Esophagus squamous epithelium (tissue), 5 donors: ENCODE data around the gene MRPS33. TPM values are rescaled to one million over a fixed set of nuclear protein-coding genes. Genes with fewer than 3 reads are reported as not detected.
A peak's percentile ranks its signal among the peaks of the same experiment; 100 is the strongest.

Experiments
- DNase-seq: peaks from one replicate; lab custom pipeline; 2025; lab: John Stamatoyannopoulos, UW
- H3K27ac ChIP-seq, 4 donors: fragments of 200-600 bp; sonication (generic); one replicate each; pipeline ENCODE4 v1.5.1; 2016 to 2019; ENCODE audit warnings: mild to moderate bottlenecking in 1 of 4
- H3K27me3 ChIP-seq, 4 donors: fragments of 200-600 bp; sonication (generic); 1 replicate in 3 of 4; 2 replicates in 1 of 4; pipeline versions ENCODE4 v1.5.1 to v1.6.0; 2017 to 2021; ENCODE audit warnings: antibody characterized with exemption in 1 of 4
- H3K36me3 ChIP-seq, 3 donors: fragments of 200-600 bp; sonication (generic); one replicate each; pipeline ENCODE4 v1.5.1; 2016 to 2019
- H3K4me1 ChIP-seq, 3 donors: fragments of 200-600 bp; sonication (generic); one replicate each; pipeline ENCODE4 v1.5.1; 2017 to 2019
- H3K4me3 ChIP-seq, 4 donors: fragments of 200-600 bp; sonication (generic); 1 replicate in 3 of 4; 2 replicates in 1 of 4; pipeline ENCODE4 v1.5.1; 2016 to 2019; ENCODE audit warnings: mild to moderate bottlenecking in 2 of 4, moderate library complexity in 1 of 4
- H3K9me3 ChIP-seq, 3 donors: fragments of 200-600 bp; sonication (generic); one replicate each; pipeline ENCODE4 v1.5.1; 2016 to 2019
- POLR2A ChIP-seq, 4 donors: fragments of 450-650 bp; IDR thresholded peaks; one replicate each; pipeline ENCODE4 v1.6.1; 2017; ENCODE audit warnings: antibody characterized with exemption in 4 of 4, mild to moderate bottlenecking in 4 of 4, moderate library complexity in 3 of 4
- WGBS, 2 donors: methylation state at CpG; one replicate each; pipeline ENCODE4 v1.1.5; 2018; 5-methylcytosine and 5-hydroxymethylcytosine counted together
- intact Hi-C: fragments of 100-400 bp; cut with DNase I; formaldehyde crosslinking; loops from one replicate; pipeline ENCODE4 v1.15.0; 2022
- total RNA-seq, 4 donors: library from RNA; depleted of rRNA; stranded (reverse); fragments of >200 nt; gene quantifications; one replicate each; pipeline ENCODE4 v1.1.0, GENCODE V29; 2016
- TF ChIP-seq, protein P1 (sequence below), 6 experiments: fragments of 450-650 bp in 4 of 6; fragments of 200-600 bp in 2 of 6; sonication (generic) in 2 of 6; IDR thresholded peaks; one replicate each; pipeline ENCODE4 v1.5.1; 2016 to 2019; ENCODE audit warnings: antibody characterized with exemption in 6 of 6, mild to moderate bottlenecking in 4 of 6, moderate library complexity in 4 of 6
- donor health status: DM: yes; HTN: yes; CAD: no.

MRPS33 gene
- total RNA-seq, 4 donors from 2014 or later, result 12.7 to 25.2 (median 16.1) TPM

DNA sequence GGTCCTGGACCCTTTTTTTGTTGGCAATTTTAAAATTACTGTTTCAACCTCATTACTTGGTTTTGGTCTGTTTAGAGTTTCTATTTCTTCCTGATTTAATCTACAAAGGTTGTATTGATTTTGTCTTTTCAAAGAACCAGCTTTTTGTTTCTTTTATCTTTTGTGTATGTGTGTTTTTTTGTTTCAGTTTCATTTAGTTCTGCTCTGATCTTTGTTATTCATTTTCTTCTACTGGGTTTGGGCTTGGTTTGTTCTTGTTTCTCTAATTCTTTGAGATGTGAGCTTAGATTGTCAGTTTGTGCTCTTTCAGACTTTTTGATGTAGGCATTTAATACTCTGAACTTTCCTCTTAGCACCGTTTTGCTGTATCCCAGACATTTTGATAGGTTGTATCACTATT lies 8.5 kb upstream of the MRPS33 start:
- intact Hi-C loops, result no loop called here
- H3K4me3 ChIP-seq, result no peak overlapping the region
- no peak overlapping the region for H3K27ac ChIP-seq
- no peaks in the 10 kb centered on the region for H3K4me1 ChIP-seq
- peaks cover 0 to 16% (median 0%) of the 10 kb centered on the region in 4 donors for H3K27me3 ChIP-seq
- WGBS, 2 donors, result 67 to 71% methylated on average over 1 of the region's 1 CpG
- DNase-seq, result no peak
- H3K9me3 ChIP-seq, result peaks cover 0 to 20% (median 5%) of the 10 kb centered on the region in 3 donors
- TF ChIP-seq POLR2A (IDR thresholded peaks at IDR 0.05), result no peak
- TF ChIP-seq, protein P1, sequence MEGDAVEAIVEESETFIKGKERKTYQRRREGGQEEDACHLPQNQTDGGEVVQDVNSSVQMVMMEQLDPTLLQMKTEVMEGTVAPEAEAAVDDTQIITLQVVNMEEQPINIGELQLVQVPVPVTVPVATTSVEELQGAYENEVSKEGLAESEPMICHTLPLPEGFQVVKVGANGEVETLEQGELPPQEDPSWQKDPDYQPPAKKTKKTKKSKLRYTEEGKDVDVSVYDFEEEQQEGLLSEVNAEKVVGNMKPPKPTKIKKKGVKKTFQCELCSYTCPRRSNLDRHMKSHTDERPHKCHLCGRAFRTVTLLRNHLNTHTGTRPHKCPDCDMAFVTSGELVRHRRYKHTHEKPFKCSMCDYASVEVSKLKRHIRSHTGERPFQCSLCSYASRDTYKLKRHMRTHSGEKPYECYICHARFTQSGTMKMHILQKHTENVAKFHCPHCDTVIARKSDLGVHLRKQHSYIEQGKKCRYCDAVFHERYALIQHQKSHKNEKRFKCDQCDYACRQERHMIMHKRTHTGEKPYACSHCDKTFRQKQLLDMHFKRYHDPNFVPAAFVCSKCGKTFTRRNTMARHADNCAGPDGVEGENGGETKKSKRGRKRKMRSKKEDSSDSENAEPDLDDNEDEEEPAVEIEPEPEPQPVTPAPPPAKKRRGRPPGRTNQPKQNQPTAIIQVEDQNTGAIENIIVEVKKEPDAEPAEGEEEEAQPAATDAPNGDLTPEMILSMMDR (IDR thresholded peaks at IDR 0.05), result no peak
- H3K36me3 ChIP-seq, result no peaks in the 10 kb centered on the region

DNA sequence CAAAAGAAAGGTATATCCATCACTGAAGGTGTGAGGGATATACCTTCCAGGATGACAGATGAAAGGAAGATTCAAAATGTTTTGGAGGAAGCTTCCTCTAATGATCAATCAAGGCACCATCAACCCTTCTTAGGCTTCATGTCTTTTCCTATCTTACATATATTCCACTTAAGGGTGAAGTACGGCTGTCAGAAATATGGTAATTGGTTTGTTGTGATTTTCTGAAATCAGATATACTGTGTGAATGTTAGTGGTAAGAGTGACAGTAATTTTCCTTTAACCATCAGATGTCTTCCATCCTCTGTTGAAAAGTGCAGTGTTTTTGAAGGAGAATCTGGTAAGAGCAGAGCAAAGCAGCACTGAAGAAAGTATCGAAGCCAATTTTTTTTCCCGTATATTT lies 2.8 kb upstream of the MRPS33 start:
- intact Hi-C loops, result no loop called here
- TF ChIP-seq, protein P1 (IDR thresholded peaks at IDR 0.05), result no peak
- no peak for TF ChIP-seq POLR2A (IDR thresholded peaks at IDR 0.05)
- DNase-seq, result no peak
- WGBS, 2 donors, result 86 to 95% methylated on average over 3 of the region's 3 CpGs
- H3K27me3 ChIP-seq, result peaks cover 0 to 22% (median 0%) of the 10 kb centered on the region in 4 donors
- no peak overlapping the region for H3K27ac ChIP-seq
- peaks cover 5 to 23% (median 9%) of the 10 kb centered on the region in 3 donors for H3K4me1 ChIP-seq
- H3K36me3 ChIP-seq, result no peaks in the 10 kb centered on the region
- no peaks in the 10 kb centered on the region for H3K9me3 ChIP-seq
- H3K4me3 ChIP-seq, result no peak overlapping the region

DNA sequence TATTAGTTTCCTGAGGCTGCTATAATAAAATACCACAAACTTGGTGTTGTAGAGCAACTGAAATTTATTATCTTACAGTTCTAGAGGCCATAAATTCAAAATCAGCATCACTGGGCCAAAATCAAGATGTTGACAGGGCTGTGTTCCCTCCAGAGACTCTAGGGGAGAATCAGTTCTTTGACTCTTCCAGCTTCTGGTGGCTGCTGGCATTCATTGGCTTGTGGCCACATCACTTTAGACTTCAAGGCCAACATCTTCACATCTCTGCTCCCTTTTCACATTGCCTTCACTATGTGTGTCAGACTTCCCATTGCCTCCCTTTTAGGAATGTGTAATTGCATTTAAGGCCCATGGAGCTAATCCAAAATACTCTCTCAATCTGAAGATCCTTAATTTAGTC lies 1.6 kb upstream of the MRPS33 start:
- H3K4me3 ChIP-seq, result no peak overlapping the region
- intact Hi-C loops, result no loop called here
- DNase-seq, result no peak
- no peaks in the 10 kb centered on the region for H3K9me3 ChIP-seq
- H3K27ac ChIP-seq, result no peak overlapping the region
- H3K27me3 ChIP-seq, result peaks cover 0 to 22% (median 0%) of the 10 kb centered on the region in 4 donors
- peaks cover 5 to 35% (median 9%) of the 10 kb centered on the region in 3 donors for H3K4me1 ChIP-seq
- TF ChIP-seq, protein P1 (IDR thresholded peaks at IDR 0.05), result no peak
- H3K36me3 ChIP-seq, result no peaks in the 10 kb centered on the region

DNA sequence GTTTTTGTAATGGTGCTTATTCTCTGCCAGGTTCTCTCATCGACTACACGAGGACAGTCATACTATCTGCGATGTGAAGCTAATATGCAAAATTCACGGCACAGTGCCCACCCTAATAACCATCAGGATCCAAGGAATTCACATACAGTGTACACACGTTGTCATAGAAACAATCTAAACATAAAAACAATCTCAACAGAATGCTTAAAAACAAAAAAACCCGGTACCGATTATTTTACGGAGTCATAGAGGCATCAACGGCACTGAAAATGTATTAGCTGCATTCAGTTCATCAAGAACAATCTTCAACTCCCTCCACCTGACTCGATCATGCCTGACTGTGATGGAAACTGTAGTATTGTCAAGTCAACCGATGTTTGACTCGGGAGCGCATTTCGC lies 628 bp downstream of the MRPS33 start:
- intact Hi-C loops, result no loop called here
- Histone ChIP-seq H3K9me3 (no peaks in the 10 kb centered on the region), H3K4me3 (peak overlapping the region; percentile 36 to 85 (median 62)), H3K36me3 (peaks cover 0 to 15% (median 4%) of the 10 kb centered on the region in 3 donors), H3K27ac (peak overlapping the region; percentile 81 to 95 (median 90)), H3K27me3 (peaks cover 0 to 13% (median 0%) of the 10 kb centered on the region in 4 donors), H3K4me1 (peaks cover 5 to 35% (median 9%) of the 10 kb centered on the region in 3 donors)
- WGBS, 2 donors, result 2% methylated on average over 14 of the region's 14 CpGs
- no peak for TF ChIP-seq POLR2A (IDR thresholded peaks at IDR 0.05)
- TF ChIP-seq, protein P1 (IDR thresholded peaks at IDR 0.05), result no peak
- no peak for DNase-seq

DNA sequence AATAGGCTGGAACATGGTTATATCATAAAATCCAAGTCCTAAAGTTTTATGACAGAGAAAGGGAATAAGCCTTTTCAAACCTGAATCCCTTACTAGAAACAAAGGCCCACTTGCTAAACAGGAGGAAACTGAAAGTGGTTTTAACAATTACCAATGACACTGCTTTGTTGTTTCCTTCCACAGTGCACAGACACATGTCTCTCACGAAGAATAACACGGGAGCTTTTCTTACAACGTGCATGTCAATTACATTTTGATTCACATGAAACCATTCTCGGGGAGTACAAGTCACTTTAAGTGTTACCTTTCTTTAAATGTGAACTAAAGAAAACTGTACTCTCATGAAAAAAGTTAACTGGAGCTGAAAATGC lies 1.4 kb downstream of the MRPS33 start:
- no peak overlapping the region for H3K4me3 ChIP-seq
- peaks cover 0 to 10% (median 0%) of the 10 kb centered on the region in 4 donors for H3K27me3 ChIP-seq
- 44 to 48% methylated on average over 4 of the region's 4 CpGs for WGBS, 2 donors
- peak overlapping the region in 2 of 4 donors; percentile 4 to 44 for H3K27ac ChIP-seq
- H3K4me1 ChIP-seq, result peaks cover 5 to 35% (median 9%) of the 10 kb centered on the region in 3 donors
- H3K9me3 ChIP-seq, result no peaks in the 10 kb centered on the region
- peaks cover 0 to 21% (median 4%) of the 10 kb centered on the region in 3 donors for H3K36me3 ChIP-seq
- DNase-seq, result no peak
- intact Hi-C loops, result no loop called here
- no peak for TF ChIP-seq POLR2A (IDR thresholded peaks at IDR 0.05)
- TF ChIP-seq, protein P1 (IDR thresholded peaks at IDR 0.05), result no peak
